NCI-H2171 treated with DMSO at 0.1 percent for 48 hours (cell line): ENCODE results near the gene NAV2.
"Not testable (repeated sequence)": the region's sequence is repeated elsewhere in the genome, so short reads cannot be mapped to it uniquely, and the experiment has no call there.

Experiments used
- DNase-seq: peaks from one replicate; lab custom pipeline; 2025; lab: John Stamatoyannopoulos, UW

The NAV2 gene

DNA sequence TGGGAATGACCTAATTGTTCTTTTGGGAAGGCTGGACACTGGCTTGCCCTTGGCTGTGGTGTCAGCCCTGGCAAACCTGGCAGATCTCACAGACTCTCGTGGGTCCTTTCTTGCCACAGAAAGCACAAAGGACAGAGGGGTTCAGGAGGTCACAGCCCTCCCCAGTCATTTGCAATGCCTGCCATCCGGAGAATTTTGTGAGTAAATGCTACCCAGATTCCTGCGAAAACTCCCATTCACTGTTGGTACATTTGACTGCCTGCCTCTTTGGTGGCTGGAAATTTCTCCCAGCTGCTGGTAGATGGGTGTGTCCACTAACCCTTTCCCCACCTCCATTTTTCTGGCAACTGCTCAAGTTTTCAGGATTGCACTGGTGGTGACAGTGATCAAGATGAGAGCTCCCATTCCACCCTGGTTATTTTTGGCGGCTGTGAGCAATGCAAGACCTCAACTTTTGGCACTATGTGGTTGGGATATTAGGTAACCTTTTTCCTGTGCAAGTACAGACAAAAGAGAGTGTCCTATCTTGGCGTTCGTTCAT is 155.7 kb downstream of the NAV2 start:
- DNase-seq, result peak; percentile 56

DNA sequence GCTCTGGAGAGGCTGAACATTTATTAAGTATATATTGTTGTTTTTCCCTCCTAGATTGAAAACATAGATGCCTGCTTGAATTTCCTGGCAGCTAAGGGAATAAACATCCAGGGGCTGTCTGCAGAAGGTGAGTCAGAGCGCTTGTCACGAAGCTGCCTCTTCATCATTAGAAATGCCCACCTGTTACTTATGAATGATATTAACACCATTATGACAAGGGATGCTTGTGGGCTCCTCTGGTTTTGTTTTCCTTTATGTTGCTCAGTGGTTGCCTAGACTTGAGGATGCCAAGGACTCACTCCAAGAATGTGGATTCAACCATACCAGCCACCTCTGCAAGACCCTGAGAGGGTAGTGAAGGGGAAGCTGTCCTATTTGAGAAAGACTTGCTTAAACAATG is 156.2 kb downstream of the NAV2 start:
- DNase-seq, result peak; percentile 56

DNA sequence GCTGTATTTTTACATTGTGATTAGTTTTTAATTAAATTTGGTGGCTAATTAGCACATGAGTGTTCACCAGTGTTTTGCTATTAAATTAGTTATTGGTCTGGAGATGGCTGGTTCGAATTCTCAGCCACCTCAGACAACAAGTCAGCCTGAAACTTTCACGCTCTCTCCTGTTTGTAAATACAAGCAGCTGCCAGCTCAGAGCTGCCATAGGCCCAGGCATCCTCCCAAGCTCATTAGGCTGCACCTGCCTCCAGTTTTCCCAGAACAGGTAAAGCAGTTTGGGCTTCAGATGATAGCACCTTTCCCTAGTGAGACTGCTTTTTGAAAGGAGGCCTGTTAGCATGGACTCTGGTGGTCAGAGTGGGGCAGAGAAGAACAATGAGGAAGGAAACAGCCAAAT is 156.8 kb downstream of the NAV2 start:
- DNase-seq, result peak; percentile 54

DNA sequence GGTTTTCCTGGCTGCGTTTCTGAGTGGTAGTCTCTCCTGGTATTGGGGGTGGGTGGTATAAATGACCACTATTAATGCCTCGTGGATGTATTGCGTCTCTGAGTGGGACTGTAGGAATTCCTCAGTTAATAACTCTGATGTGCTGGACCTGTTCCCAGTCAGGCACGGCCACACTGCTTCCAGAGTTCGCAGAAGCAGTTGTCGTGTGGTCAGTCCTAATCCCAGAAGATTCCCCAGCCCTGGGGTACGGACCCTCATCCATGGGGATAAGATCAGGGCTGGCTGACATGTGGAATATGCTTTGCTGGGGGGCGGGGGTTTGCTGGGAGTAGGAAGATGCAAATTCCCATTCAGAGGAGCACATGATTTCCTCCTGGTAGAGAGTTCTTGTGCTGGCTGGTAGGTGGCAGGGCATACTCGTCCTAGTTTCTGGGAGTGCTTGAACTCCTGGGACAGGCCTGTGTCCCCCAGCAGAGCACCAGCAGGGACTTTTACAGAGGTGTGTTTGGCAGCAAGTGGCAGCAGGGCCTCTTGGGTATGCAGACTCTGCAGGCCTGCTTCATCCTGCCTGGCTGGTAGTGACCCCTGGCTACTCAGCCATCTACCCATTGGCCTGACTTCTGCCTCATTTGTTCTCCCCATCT is 157.4 kb downstream of the NAV2 start:
- DNase-seq, result no peak

DNA sequence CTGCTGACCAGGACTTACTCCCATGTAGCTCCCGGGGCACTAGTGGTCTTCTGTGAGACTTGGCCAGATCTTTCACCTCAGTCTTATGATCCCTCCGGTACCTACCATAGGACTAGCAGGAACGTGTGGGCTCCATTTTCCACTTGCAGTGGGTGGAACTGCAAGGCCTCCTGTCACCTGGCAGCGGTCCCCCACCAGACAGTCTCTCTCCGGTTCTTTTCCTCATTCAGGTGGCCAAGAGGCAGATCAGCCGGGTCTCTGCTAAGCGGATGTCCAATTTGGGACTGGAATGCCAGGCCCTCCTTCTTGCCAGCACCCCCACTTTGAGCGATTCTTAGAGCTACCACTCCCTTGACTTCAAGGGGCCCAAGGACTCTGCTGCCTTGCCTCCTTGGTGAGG is 158.9 kb downstream of the NAV2 start:
- no peak for DNase-seq

DNA sequence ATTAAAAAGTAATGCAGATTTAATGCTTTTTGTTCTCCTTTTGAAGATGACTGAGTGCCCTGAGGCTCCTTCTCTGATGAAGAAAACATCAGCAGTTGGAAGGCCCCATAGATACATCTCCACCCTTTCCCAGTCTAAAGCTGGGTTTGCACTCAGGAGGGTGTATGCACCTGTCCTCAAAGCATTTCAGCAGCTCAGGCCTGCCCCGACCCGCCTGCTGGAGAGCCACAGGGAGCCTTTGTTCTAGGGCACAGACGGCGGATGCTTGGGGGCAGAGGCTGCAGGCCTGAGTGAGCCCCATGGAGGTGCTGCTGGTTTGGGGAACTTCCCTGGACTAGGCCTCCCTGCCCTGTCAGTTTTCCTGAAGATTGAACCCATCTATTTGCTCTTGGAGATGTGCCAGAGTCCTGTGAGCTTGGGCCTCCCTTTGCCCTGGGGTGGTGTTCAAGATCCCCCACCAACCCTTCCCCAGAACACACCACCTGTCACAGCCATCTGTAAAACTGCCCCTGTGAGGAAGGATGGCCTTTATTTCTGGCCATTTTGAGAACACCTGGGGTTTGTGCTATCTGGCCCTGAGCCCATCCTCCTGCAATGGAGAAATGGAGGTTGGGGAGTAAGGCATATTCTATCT is 160.0 kb downstream of the NAV2 start:
- DNase-seq, result peak; percentile 73

DNA sequence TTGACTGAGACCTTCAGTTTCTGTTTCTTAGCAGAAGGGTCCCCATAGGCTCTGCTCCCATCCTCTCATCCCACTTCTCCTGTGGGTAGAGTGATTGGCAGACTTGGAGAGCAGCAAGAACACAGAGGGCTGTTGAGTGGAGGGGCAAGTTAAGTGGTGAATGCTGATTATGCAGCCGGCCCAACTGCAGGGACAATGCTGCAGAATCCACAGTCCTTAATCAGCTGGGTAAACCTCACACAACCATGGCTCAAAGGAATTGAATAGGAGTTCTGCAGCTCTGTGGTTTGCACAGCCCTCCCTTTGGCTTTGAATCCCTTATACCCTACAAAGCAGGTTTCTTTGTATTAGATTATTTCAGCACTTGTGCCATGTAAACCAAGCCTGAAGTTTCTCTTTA is 161.1 kb downstream of the NAV2 start:
- no peak for DNase-seq

DNA sequence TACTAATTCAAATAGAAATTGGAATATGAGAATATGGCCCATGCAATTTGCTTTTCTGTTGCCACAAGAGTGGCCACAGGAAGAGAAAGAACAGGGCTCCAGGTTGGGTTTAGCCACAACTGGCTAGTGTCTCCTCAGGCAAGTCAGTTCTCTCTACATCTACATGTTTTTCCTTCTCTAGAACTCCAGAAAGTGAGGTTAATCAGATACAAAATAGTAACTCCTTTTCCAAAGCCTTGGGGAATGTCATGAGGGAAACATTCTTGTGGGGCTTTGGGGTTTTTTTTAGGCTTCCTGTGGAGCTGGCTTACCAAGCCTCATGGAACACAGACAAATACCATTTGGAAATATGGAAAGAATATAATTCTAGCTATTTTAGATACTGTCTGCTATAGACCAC is 161.6 kb downstream of the NAV2 start:
- no peak for DNase-seq

DNA sequence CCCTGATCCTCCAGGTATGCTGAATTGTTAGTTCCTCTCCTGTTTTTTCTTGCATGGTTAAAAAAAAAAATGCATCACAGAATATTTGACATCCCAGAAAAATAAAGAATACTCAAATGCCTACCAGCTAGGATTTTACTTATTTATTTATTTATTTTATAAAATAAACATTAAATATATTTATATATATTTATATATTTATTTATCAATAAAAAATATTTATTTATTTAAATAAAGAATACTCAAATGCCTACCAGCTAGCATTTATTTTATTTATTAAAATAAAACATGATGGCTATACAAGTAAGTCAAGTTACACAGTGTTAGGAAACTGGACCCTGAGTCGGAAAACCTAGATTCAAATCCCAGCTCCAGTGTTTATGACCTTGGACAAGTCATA is 164.1 kb downstream of the NAV2 start:
- no peak for DNase-seq

DNA sequence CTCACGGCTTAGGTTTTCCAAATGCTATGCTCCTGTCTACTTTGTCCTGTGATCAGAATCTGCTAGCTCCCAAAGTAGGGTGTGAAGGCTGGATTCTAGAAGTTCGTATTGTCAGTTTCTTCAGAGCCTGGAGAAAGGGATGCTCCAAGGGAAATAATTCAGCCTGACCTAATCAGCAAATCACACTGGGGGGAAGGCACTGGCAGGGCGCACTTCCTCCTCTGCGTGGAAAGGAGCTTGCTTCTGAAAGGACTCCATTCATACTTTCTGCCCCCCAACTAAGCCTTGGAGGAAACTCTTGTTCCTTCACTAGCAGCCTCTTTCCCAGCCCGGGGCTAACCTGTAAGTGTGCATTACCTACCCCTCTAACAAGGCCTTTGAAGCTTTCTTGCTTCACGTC is 165.9 kb downstream of the NAV2 start:
- no peak for DNase-seq

DNA sequence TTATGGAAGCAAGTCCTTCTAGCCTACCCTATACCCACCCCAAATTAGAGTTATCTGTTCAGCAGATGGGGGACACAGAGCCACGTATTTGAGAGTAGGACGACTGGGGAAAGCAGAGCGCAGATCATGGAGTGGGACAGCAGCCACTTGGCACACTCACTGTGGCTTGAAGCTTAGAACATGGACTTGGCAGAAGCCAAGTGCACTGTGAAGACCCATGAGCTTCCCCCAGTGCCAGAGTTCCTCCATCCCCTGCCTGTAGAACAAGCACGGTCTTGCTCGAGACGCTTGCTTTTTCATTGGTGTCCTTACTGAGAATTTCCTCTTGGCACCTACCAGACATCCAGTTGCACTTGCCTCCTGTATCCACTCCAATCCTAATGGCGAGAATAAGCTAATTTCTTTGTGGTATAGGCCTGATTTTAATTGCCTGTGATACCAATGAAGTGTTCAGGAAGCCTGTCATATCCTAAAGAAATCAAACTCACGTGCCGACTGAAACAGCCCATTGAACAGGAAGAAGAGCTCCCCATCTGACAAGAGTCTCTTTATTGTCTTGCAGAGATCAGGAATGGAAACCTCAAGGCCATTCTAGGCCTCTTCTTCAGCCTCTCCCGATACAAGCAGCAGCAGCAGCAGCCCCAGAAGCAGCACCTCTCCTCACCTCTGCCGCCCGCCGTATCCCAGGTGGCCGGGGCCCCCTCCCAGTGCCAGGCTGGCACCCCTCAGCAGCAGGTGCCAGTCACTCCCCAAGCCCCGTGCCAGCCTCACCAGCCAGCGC is 166.9 kb downstream of the NAV2 start:
- DNase-seq, result no peak

DNA sequence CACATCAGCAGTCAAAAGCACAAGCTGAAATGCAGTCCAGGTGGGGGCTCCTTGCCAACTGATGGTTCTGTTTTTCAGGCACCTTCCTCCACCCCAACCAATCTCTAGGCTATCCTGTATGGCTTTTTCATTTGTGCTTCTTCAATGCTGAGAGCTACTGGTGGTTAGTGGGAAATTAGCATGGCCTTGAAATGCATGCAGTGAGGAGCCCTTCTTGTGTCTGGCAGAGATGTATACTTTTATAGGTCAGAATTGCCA is 167.4 kb downstream of the NAV2 start:
- DNase-seq, result no peak

DNA sequence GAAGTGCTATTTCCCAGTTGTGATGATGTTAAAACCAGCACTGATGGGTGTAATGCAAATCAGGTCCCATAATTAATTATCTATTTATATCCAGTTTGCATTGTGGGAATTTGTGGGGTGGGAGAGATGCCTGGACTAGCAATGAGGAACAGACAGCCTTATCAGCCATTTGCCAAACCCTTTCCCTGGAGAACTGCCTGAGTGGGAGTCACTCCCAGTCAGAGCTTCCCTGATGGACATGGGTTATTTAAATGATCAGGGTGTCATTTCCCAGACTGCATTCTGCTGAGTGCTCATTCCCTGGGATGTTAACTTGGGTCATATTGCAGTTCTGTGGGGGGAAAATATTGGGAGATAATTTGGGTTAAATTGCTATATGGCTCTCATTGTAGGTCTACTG is 168.5 kb downstream of the NAV2 start:
- no peak for DNase-seq

DNA sequence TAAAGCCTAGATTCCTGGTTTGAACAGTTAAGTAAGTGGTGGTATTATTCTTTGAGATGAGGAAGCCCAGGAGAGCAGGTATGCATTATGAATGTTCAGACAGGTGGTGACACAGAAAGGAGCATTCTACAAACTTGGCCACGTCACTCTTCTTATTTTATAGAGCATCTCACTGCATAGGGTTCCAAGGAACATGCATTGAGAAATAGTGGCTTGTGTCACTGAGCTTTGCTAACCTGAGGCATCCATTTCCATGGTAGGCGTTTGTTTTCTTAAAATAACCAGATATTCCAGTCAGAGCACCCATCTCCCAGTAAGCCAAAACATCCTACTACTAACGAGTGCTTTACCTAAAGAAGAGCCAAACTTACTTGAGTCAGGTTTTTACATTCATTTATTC is 169.7 kb downstream of the NAV2 start:
- no peak for DNase-seq

DNA sequence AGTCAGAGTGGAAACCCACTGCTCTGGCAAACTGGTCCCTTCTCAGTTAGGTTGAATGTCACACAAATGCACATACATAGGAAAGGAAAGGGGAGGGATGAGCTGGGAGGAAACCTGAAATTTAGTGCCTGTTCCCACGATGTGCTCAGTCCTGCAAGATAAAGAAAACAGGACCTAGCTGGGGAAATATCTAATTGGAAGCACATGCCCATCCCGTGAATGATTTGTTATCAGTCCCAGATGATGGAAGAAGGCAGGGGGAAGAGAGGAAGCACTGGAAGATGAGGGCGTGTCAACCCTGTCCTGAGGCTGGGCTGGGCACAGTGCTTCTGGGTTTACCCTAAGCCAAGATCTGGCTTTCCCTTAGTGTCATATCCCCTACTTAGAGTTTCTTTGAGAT is 173.9 kb downstream of the NAV2 start:
- no peak for DNase-seq

DNA sequence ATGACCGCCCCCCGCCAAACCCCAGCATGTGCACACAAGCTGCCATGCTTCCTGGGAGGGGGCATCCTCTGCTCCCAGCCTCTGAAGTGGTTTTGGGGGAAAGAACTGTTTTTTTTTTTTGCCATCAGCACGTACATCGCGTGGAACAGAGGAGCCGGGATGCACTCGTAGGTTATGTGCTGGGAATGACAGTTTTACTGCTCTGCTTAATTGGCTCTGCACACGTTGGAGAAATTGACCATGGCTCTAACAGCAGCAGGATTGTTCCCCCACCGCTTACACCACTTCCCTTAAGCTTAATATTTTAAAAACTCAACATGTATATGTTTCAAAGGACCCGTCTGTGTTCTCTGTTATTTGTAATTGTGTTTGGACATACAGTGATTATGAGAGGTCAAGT is 175.2 kb downstream of the NAV2 start:
- DNase-seq, result no peak

DNA sequence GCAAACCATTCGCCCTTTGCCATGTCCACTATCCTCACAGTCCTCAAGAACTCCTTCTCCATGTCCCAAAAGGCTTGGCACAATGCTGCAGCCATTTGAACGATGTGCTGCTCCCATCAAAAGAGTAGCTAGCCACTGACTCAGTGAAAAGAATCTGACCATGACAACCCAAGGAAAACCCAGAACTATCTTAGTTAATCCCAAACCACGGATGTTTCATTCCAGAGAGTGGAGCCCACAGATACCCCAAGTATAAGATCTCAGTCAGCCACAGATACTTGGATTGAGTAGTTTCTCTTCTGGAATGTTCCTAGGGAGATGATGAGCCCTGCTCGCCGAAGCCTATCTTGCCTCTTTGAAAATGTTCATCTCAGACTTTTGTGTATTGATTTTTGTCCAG is 176.9 kb downstream of the NAV2 start:
- DNase-seq, result no peak

DNA sequence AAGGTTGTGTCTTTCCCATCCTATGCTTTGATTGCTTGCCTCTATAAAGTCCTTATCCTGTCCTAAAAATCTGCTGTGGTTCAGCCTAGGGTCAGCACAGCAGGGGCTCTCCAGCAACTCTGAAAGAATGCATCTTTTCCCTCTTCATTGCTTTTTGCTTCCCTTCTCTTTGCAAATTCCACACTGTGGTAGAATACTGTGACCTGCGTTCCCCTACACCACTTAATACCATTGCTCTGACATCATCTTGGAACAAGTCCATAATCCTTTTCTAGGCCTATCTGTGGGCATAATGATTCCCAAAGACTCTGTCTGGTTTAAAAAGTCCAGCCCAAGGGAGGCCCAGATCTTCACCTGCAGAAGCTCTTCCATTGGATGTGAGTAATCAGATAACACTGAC is 177.7 kb downstream of the NAV2 start:
- no peak for DNase-seq

DNA sequence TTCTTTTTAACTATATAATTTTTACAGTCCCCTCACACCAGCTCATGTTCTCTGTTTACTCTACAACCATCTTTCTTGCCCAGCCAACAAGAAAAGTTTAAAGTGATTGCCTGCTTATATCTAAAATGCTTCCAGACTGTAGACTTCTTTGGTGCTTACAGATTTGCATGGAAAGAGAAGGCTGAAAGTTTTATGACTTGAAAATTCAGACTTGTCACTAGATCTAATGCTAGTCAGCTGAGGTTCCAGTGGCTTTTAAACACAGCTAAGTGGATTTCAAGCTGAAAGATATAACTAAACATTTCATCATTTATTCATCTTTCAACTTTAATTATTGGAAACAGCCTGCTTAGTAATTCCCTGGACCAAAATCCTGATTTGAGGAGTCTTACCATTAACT is 178.4 kb downstream of the NAV2 start:
- DNase-seq, result no peak

DNA sequence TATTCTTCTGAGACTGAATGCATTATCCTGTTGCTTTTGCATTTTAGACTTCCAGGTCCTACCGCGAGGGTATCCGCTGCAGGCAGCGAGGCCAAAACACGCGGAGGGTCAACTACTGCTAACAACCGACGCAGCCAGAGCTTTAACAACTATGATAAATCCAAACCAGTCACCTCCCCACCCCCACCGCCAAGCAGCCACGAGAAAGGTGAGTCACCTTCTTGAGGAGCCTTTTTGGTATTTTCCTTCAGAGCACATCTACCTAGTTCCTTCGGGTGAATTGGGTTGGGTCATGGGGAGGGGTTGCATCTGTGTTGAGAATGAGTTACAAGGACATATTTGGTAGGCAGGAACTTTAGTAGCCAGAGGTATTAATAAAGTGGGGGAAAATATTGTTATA is 179.8 kb downstream of the NAV2 start:
- no peak for DNase-seq

DNA sequence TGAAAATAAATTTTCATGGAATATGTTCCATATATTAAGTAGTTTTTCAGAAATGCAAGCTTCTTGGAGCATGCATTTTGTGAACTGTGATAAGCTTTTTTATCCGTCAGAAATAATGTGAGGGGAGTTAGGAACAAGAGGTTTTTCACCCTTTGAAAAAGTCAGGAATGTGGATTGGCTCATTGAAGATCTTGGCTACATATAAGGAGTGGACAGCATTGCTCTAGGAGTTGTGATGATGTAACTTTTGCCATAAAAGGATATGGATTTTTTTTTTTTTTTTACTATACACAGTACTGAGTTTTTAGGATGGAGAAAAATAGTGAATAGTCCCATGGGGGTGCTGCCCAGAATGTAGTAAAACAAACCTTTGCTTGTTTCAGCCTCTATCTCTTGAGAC is 180.2 kb downstream of the NAV2 start:
- DNase-seq, result no peak

DNA sequence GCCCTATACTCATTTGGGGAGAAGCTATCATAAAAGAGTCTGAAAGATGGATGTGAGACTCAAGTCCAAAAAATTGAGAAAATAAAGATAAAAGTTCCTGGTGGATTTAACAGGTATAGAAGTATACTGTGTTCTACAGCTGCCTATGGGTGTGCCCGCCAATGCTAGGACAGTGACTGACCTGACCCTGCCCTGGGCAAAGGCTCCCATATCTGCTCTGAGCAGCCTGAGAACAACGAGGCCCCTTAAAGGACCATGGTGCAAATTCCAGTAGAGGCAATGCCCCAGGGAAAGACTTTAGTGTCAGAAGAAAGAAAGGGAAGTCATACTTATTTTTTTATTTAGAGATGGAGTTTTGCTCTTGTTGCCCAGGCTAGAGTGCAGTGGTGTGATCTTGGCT is 181.8 kb downstream of the NAV2 start:
- DNase-seq, result no peak

DNA sequence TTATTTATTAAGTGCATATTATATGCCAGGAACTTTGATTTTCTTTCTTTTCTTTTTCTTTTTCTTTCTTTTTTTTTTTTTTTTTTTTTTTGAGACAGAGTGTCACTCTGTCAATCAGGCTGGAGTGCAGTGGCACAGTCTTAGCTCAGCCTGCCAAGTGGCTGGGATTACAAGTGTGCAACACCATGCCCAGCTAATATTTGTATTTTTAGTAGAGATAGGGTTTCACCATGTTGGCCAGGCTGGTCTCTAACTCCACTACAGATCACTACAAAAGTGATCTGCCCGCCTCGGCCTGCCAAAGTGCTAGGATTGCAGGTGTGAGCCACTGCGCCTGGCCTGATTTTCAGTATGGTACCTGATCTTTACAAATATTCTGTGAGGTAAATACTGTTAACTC is 182.4 kb downstream of the NAV2 start:
- not testable (repeated sequence) for DNase-seq

DNA sequence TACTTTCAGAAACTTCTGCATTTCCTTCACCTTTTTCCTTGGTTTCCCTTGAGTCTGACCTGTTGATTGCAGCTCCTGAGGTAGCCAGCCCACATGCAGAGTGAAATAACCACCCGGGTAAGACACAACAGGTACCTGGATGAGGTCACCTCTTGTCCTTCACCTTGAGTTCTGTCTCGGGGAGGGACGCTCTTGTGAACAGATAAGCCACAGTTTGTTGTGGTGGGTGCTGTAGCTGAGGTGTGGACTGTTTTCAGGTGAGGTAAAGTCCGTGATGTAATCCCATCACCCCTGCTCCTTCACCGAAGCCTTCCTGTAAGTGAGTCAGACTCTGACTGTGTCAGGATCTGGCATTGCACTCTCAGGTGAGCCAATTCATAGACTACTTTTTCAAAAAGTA is 183.1 kb downstream of the NAV2 start:
- DNase-seq, result no peak
